Measurements from ENCODE around the gene DNAH8.
A peak's percentile ranks its signal among the peaks of the same experiment; 100 is the strongest.
"Not testable (repeated sequence)": the region's sequence is repeated elsewhere in the genome, so short reads cannot be mapped to it uniquely, and the experiment has no call there.

Gene DNAH8

DNA sequence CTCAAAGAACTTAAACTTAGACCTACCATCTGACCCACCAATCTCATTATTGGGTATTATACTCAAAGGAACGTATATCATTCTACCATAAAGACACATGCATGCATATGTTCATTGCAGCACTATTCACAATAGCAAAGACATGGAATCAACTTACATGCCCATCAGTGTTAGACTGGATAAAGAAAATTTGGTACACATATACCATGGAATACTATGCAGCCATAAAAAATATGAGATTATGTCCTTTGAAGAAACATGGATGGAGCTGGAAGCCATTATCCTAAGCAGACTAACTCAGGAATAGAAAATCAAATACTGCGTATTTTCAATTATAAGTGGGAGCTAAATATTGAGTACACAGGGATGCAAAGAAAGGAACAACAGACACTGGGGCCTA lies 167.0 kb downstream of the DNAH8 start:
- no peak for DNase-seq

DNA sequence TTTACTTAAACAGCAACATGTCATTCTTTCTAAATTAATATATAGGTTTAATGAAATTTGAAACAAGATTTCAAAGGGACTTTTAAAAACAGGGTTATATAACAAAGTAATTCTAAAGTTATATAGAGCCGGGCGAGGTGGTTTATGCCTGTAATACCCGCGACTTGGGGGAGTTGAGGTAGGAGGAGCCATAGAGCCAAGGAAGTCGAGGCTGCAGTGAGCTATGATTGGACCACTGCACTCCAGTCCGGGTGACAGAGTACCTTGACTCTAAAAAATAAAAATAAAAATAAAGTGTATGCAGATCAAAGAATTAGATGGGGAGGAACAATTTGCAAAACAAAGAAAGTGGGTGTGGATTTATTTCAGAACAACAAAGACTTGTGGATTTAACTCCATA lies 182.4 kb downstream of the DNAH8 start:
- DNase-seq = no peak

DNA sequence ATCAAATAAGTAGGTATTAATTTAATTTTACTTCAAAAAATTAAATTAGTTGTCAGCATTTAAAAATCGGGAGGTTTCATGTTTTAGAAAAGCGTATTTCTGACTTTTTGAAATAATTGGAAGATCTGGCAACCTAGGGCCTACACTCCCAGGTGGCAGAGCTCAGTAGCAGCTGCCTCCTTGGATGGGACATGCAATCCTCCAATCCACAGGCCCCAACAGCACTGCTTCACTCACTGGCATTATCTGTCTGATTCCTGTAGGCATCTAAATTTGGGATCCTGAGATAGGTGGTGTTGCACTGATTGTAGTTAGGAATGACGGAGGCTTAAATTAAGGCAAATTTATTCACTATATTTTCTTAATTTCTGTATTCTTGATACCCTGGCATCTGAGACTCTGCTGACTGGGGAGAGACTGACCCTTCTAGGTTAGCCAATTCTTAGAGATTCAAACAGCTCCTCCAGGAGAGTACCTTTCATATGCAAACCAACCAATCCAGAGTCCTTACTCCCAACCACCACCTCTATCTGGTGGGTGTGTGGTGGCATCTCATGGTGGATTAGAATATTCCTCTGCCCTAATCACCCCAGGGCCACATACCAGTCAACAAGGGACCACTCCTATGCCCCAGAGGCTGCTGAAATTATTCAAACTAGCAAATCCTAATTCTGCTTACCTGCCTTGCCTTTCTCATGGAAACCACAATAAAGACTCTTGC lies 186.9 kb downstream of the DNAH8 start:
- DNase-seq = no peak

- DNase-seq = no peak
Observed at GRCh38 chr6:38906582-38906981, 191.5 kb downstream of the DNAH8 start.

DNA sequence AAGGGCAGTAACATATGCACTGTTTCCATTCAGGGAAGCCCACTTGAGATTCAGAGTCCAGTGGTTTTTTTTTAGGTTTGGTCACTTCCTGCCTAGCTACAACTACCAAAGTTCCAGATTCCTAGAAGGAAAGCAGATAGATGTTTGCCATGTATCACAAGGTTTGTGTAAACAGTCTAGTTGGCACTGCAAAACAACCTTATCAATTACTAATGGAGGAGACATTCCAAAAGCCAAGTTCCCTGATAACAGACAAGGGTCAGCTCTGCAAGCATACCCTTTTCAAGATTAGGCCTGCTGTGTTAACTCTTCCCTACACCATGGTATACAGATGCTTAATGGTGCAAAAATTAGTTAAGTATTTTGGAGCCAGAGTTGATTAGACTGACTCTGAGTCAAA lies 192.2 kb downstream of the DNAH8 start:
- DNase-seq = no peak

DNA sequence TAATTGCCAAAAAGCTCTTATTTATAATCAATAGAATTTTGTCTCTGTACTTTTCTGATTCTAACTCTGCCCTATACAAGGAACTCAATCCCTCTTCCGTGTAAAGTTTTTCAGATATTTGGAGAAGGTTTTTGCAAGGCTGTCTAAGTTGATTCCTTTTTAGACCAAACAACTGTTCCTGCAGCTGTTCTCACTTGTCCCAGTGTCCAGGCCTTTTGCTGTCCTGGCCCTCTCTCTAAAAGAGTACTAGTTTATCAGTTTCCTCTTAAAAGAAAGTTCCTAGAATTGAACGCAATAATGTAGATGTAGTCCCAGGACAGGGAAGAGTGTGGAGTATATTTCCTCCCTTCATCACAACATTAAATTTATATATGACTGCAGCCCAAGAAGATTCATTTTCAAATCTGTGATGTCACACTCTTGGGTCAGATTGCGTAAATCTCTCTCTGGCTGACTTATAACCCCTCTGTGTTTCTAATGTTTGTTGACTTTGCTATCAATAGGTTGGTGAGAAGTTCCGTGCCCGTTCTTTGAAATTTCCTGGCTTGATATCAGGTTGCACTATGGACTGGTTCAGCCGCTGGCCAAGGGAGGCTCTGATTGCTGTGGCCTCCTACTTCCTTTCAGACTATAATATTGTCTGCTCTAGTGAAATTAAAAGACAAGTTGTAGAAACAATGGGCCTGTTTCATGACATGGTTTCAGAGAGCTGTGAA lies 194.1 kb downstream of the DNAH8 start:
- DNase-seq = no peak

DNA sequence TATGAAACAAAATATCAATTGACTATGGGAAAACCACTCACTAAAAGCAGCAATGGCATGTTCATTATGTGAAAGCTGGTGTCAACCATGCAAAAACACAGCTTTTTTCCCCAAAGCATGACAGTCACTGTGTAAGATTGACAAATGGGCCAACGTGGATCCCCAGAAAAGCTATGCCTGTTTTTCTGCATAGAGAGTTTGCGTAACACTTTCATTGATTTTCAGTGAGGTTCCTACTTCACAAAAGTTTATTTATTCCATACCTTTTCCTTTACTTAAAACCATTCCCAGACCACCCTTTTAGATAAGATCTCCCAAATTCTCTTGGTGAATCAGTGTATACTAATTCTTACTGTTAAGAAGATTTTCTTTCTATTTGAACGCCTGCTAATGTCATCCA lies 195.1 kb downstream of the DNAH8 start:
- no peak for DNase-seq

- DNase-seq = no peak
Observed at GRCh38 chr6:38912378-38912777, 197.3 kb downstream of the DNAH8 start.

- no peak for DNase-seq
Observed at GRCh38 chr6:38915205-38915925, 200.3 kb downstream of the DNAH8 start.

DNA sequence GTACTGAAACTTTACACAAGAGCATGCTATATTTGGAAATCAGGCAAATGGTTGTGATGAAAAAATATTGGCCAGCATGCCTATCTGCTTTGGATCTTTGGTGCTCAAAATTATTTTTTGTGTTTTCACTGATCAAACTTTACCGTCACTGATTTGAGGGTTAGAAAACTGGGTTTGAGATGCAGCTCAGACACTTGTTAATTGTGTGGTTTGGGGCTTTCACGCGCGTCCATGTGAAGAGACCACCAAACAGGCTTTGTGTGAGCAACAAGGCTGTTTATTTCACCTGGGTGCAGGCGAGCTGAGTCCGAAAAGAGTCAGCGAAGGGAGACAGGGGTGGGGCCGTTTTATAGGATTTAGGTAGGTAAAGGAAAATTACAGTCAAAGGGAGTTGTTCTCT lies 206.4 kb downstream of the DNAH8 start:
- DNase-seq = not testable (repeated sequence)

GRCh38 chr6:38924791-38925509 lies 209.8 kb downstream of the DNAH8 start:
- DNase-seq = no peak

DNA sequence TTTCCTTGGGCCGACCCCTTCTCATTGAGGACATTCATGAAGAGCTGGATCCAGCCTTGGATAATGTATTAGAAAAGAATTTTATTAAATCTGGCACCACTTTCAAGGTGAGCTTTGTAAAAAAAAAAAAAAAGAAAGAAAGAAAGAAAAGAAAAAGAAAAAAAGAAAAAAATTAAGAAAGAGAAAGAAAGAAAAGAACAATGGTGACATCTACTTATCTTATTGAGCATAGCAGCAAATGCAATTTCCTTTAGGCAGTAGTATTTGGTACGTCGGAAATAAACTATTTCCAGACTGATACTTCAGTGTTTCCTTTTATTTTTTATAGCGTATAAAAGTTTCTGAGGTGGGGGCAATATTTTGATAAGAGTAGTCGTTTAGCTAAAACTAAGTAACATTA lies 214.4 kb downstream of the DNAH8 start:
- DNase-seq = no peak

- DNase-seq = no peak
Observed at GRCh38 chr6:38933426-38933825, 218.3 kb downstream of the DNAH8 start.

DNA sequence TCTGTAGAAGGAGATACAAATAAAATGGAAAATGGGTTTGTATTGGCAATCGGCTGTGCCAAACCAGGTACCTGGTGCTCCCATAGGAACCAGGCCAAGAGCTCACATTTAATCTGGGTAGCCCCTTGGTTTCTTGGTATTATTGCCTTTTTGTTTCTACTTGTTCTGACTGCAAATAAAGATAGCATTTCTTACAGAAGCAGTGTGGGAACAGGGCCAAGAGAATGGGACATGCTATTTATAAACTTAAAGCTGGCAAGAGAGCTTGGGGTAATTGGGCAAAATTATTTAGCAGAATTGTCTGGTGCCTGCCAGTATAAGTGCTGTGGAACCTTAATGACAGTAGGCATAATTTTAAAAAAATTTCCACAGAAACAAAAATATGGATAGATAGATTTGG lies 219.9 kb downstream of the DNAH8 start:
- no peak for DNase-seq

- DNase-seq = no peak
Observed at GRCh38 chr6:38937839-38938613, 222.9 kb downstream of the DNAH8 start.

GRCh38 chr6:38938741-38939140 lies 223.6 kb downstream of the DNAH8 start:
- DNase-seq = no peak

DNA sequence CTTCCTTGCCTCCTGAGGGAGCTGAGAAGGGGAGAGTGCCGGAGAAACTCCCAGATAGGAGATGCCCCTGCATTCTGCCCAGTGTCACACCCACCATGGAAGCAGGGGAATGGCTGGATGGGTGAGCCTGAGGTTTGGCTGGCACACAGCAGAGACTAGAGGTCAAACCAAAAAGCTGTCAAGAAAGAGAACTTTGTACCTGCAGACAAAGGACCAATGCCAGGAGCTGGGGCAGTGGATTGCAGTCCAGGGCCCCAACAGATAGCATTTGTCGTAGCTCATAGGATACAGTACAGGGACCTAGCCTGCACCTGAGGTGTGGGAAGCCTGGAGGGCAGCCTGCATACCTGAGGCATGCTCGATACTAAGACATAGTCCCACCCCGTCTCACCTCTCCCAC lies 227.3 kb downstream of the DNAH8 start:
- no peak for DNase-seq

DNA sequence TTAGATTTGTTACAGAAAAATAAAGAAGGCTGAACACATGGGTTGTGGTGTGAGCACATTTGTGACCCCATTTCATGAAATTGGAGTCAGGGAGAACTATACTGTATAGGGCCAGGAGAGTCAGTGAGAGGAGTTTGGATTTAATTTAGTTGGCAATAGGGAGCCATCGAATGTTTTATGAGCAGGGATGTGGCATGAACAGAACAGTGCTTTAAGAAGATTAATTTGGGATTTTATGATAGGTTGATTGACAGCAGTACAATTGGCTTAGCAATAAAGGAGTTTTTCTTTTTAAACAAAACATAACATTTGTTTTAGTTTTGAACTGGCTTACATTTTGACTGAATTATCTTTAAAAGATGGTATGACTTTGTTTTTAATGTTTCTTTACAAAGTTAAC lies 227.9 kb downstream of the DNAH8 start:
- no peak for DNase-seq

- DNase-seq = no peak
Observed at GRCh38 chr6:38943964-38944363, 228.9 kb downstream of the DNAH8 start.

DNA sequence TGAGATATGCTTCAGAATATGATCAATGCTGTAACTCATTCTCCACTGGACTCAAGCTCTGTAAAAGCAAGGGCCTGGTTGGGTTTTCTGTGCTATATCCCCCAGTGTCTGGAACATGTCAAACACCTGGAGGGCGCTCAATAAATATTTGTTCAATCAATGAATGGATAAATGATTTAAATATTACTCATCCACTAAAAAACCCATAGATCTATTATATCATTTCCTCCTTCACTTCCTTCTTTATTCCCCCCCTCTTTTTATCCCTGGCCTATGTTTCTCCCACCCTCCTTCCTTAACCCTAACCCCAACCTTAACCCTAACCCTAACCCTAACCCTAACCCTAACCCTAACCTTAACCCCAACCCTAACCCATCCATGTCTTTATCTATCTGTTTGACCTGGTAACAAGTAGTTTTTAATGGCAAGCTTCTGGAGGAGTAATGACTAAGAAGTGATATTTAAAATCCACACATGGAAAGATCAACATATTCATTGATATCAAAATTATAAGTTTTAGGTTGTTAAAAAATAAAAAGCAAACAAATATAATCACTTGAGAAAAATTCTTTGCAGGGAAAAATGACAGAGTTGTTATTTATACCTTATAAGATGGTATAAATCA lies 229.7 kb downstream of the DNAH8 start:
- no peak for DNase-seq

DNA sequence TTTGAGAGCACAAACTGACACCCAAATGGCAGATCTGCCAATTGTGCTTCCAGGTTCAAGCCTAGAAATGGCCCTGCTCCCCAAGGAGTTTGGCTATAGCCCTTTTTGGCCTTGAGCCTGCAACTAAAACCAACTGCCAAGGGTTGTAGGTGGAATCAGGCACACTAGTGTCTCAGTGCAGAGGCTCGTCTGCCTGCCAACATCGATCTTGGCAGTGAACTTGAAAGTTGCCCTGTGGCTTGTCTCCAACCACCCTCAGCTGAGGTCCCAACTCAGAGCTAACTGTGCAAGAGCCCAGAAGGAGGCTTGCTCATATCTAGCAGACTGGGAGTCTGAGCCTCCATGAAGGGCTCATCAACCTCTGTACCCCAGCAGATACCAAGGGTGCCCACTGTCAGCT lies 240.8 kb downstream of the DNAH8 start:
- peak in 14 of 58 donors; percentile 2 to 37 (median 10) for DNase-seq

Data from anterior cingulate cortex (tissue), 58 donors.